Right atrium auricular region (tissue), 2 donors: ENCODE measurements around the gene MCAT. TPM values are rescaled to one million over a fixed set of nuclear protein-coding genes. Genes with fewer than 3 reads are reported as not detected.

Experiments
- DNase-seq: peaks from one replicate; pipeline ENCODE4 v3.0.0-alpha.2; 2019; ENCODE audit warnings: low spot score
- H3K27ac ChIP-seq, 2 donors: fragments of 200-600 bp; sonication (generic); 1 replicate in 1 of 2; 2 replicates in 1 of 2; pipeline ENCODE4 v1.5.1; 2016 to 2019
- H3K27me3 ChIP-seq, 2 donors: fragments of 200-600 bp; sonication (generic); one replicate each; pipeline versions ENCODE4 v1.5.1 to v1.6.0; 2017 to 2019
- H3K36me3 ChIP-seq: fragments of 200-600 bp; sonication (generic); one replicate; pipeline ENCODE4 v1.5.1; 2016
- H3K4me1 ChIP-seq, 2 donors: fragments of 200-600 bp; sonication (generic); one replicate each; pipeline versions ENCODE4 v1.5.1 to v1.6.0; 2017 to 2019
- H3K4me3 ChIP-seq, 2 donors: fragments of 200-600 bp; sonication (generic); 1 replicate in 1 of 2; 2 replicates in 1 of 2; pipeline ENCODE4 v1.5.1; 2017 to 2019; ENCODE audit warnings: mild to moderate bottlenecking in 1 of 2, moderate library complexity in 1 of 2
- H3K9me3 ChIP-seq, 2 donors: fragments of 200-600 bp; sonication (generic); one replicate each; pipeline ENCODE4 v1.5.1; 2019
- CTCF ChIP-seq, 2 donors: fragments of 200-600 bp; sonication (generic); IDR thresholded peaks; one replicate each; pipeline ENCODE4 v1.5.1; 2019; ENCODE audit warnings: antibody characterized with exemption in 2 of 2
- total RNA-seq, 2 donors: library from RNA; depleted of rRNA; stranded (reverse); fragments of >200 nt; gene quantifications; one replicate each; pipeline ENCODE4 v1.1.0, GENCODE V29; 2016

MCAT gene
- total RNA-seq, 2 donors from 2014 or later: 16.1 to 17.6 TPM

DNA sequence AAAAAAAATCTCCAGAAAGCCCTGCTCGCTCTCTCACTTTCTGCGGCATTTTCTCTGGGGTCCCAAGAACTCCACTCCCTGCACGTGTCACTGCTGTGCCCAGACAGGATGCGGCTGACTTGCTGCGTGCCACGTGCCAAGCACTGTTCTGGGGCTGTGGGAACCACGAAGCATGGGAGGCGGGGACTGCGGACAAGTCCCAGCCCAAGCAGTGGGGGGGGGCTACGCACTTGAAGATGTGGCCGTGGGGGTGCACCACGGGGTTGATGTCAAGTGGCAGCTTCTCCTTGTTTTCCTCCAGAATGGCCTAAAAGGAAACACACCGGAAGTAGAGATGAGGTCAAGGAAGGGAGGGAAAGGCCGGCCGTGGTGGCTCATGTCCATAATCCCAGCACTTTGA, 32.9 kb upstream of the MCAT start:
- Histone ChIP-seq H3K27me3 (no peaks in the 10 kb centered on the region), H3K4me1 (no peaks in the 10 kb centered on the region), H3K36me3 (peaks cover 53% of the 10 kb centered on the region), H3K27ac (no peak overlapping the region), H3K9me3 (no peaks in the 10 kb centered on the region), H3K4me3 (no peak overlapping the region)
- TF ChIP-seq CTCF (IDR thresholded peaks at IDR 0.05): no peak
- DNase-seq: no peak

DNA sequence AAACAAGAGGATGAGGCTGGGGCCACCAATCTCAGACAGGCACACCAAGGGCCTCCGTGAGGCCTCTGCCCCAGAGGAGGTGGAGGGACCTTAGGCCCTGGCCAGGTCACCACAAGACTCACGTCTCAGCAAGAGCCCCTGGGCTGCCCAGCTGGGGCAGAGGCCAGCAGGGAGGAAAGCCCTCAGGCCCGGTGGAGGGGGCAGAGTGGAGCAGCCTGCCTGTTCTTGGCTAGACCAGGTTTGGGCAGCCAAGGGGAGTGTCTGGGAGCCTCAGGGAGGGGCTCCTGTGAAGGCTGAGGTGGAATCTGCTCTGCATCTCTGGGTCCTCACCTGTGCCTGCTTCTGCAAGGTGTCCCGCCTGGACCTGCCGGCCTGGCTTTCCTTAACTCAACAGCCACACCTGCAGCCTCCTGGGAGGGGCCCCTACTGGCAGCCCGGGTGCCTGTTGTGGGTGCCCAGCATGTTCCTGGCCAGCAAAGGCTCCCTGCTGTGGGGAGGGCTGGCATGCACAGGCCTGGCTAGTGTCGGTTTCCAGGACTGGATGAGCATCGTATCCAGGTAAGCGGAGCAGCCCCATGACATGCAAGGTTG, 31.8 kb upstream of the MCAT start:
- no peaks in the 10 kb centered on the region for H3K9me3 ChIP-seq
- H3K4me3 ChIP-seq: no peak overlapping the region
- DNase-seq: no peak
- H3K27me3 ChIP-seq: no peaks in the 10 kb centered on the region
- peaks cover 56% of the 10 kb centered on the region for H3K36me3 ChIP-seq
- TF ChIP-seq CTCF (IDR thresholded peaks at IDR 0.05): no peak
- no peak overlapping the region for H3K27ac ChIP-seq
- H3K4me1 ChIP-seq: no peaks in the 10 kb centered on the region

DNA sequence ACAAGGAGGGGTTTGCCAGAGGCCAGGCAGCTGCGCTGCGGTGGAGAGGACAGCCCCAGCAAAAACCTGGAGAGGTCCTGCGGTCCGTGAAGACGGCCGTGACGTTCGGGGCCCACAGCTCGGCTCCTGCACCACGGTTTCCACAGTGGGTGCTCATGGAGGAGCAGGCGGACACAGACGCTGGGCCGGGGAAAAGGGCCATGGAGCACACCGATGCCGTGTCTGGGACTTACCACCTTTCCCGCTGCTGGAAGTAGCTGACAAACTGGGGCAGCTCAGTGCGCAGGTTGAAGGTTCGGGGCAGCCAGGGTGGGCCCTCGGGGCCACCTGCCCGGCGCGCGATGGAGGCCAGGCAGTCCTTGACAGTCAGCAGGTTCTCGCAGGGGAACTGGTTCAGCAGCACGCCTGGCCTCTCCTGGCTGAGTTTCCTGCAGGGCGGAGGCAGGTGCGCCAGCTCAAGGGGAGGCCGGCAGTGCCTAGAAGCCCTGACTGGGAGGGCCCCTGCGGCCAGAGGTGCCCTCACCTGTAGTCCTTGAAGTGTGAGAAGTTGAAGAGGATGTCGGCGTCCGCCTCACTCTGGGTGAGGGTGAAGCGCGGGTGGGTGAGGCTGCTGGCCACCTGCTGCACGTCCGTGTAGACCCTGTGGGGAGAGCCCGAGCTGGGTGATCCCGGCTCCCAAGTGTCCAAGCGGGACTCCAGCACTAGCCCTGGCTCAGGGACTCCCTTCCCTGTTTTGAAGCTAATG, 30.9 kb upstream of the MCAT start:
- H3K4me1 ChIP-seq: no peaks in the 10 kb centered on the region
- H3K27me3 ChIP-seq: no peaks in the 10 kb centered on the region
- DNase-seq: no peak
- TF ChIP-seq CTCF (IDR thresholded peaks at IDR 0.05): no peak
- H3K27ac ChIP-seq: no peak overlapping the region
- no peak overlapping the region for H3K4me3 ChIP-seq
- H3K9me3 ChIP-seq: no peaks in the 10 kb centered on the region
- H3K36me3 ChIP-seq: peaks cover 48% of the 10 kb centered on the region

GRCh38 chr22:43173566-43173965, 30.4 kb upstream of the MCAT start:
- no peak for DNase-seq
- no peak for TF ChIP-seq CTCF (IDR thresholded peaks at IDR 0.05)
- H3K9me3 ChIP-seq: no peaks in the 10 kb centered on the region
- no peak overlapping the region for H3K4me3 ChIP-seq
- no peak overlapping the region for H3K27ac ChIP-seq
- no peaks in the 10 kb centered on the region for H3K27me3 ChIP-seq
- H3K4me1 ChIP-seq: no peaks in the 10 kb centered on the region
- peaks cover 42% of the 10 kb centered on the region for H3K36me3 ChIP-seq

- Histone ChIP-seq H3K9me3 (no peaks in the 10 kb centered on the region), H3K4me1 (no peaks in the 10 kb centered on the region), H3K36me3 (peaks cover 40% of the 10 kb centered on the region), H3K27ac (no peak overlapping the region), H3K4me3 (no peak overlapping the region), H3K27me3 (no peaks in the 10 kb centered on the region)
- no peak for DNase-seq
- TF ChIP-seq CTCF (IDR thresholded peaks at IDR 0.05): no peak
Observed at GRCh38 chr22:43172191-43172590, 29.0 kb upstream of the MCAT start.
